HG03342 (cell line): ENCODE results near the gene SULT1C3.

Source experiments
- ATAC-seq: cut with Tn5 transposase; IDR thresholded peaks from one replicate; pipeline ENCODE4 v1.9.1; 2021; ENCODE audit warnings: mild to moderate bottlenecking, moderate library complexity; ENCODE audit not compliant: unreplicated experiment

SULT1C3 gene

DNA sequence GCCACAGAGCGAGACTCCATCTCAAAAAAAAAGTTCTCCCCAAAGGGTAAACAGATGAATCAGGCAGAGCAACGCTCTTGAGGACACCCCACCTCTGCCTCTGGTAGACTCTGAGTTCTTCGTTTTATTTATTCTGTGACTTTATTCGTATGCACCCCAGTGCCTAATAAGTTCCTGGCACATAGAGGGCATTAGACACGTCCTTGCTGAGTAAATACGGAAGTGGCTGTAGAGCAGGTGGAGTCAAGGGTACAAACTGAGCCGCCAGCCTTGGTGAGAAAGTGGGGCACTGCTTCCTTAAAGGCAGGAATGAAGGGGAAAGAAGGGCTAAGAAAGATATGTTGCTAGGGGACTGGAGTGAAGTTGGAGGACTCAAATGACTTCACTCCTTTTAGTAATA is 61.8 kb downstream of the SULT1C3 start:
- no peak for ATAC-seq

- ATAC-seq = no peak
Observed at GRCh38 chr2:108304975-108305374, 65.2 kb downstream of the SULT1C3 start.

- ATAC-seq = no peak
Observed at GRCh38 chr2:108305901-108306300, 66.1 kb downstream of the SULT1C3 start.

- no peak for ATAC-seq
Observed at GRCh38 chr2:108309903-108310302, 70.1 kb downstream of the SULT1C3 start.
